Heart left ventricle (tissue), 13 donors: ENCODE data around the gene AASDHPPT.

Experiments
- CTCF ChIP-seq, 12 donors: fragments of 200-600 bp; sonication (generic) in 4 of 12; IDR thresholded peaks; one replicate each; pipeline versions ENCODE4 v1.5.0 to v1.8.0; 2018 to 2022; ENCODE audit warnings: antibody characterized with exemption in 12 of 12, mild to moderate bottlenecking in 5 of 12
- POLR2A ChIP-seq, 2 donors: fragments of 450-650 bp; IDR thresholded peaks; one replicate each; pipeline ENCODE4 v1.6.1; 2017; ENCODE audit warnings: antibody characterized with exemption in 2 of 2, mild to moderate bottlenecking in 2 of 2, moderate library complexity in 2 of 2
- donor health status: ischemic (EF 13 %, LVEDD 7.1; RV severe dilation, severe dysfunction).
- donor health status: DM: no; HTN: yes; CAD: no.
- donor health status: DM: no; HTN: no; CAD: no.
- donor health status: ischemic (EF 25% LVEDD 6.9; RV normal size, moderate dysfunction).
- donor health status: ischemic (EF 25% LVEDD 5.7; RV mildly dilated, moderate dysfunction).
- donor health status: ischemic (EF 35%, LVEDD 5.7; RV mildly dilated, moderate dysfunction).
- donor health status: nonischemic (EF 11% LVEDD 7.7; RV severe dilation, severe dysfunction).
- donor health status: DM: yes; HTN: yes; CAD: no.
- donor health status: PGD.
- donor health status: ischemic (EF 29% LVEDD 5.4; RV normal size, mild dysfunction).
- donor health status: nonischemic (EF 23%, LVEDD 6.1; RV moderate dilation, normal function).

DNA sequence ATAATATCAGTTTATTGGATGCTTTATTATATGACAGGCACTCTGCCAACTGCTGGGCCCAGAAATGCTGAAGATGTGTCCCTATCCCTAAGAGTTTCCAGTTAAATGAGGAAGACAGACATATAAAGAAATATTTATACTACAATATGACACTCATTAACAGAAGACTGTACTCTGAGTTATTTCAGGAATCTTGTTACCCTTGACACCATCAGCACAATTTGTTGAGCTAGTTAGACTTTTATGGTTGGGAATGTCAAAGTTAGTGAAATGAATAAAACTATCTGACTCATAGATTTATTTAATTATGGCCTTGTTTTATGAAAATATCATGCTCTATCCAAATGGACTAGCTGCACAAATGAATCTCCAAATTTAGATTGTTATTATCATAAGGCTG lies 29.8 kb upstream of the AASDHPPT start:
- TF ChIP-seq CTCF (IDR thresholded peaks at IDR 0.05) = no peak
- no peak for TF ChIP-seq POLR2A (IDR thresholded peaks at IDR 0.05)
